C4-2B (cell line): Measurements from ENCODE around the gene PSG6.
"Not testable (repeated sequence)": the region's sequence is repeated elsewhere in the genome, so short reads cannot be mapped to it uniquely, and the experiment has no call there.

Source experiments
- H3K27ac ChIP-seq: fragments of 450-650 bp; 2 replicates; pipeline ENCODE4 v1.5.1; 2017
- ZFX ChIP-seq: fragments of 450-650 bp; IDR thresholded peaks from 2 replicates; pipeline ENCODE4 v1.6.1; 2017
- TF ChIP-seq, protein P1 (sequence below): fragments of 450-650 bp; conservative IDR thresholded peaks from 2 replicates; pipeline ENCODE4 v1.5.1; 2017; ENCODE audit warnings: mild to moderate bottlenecking

Gene PSG6

DNA sequence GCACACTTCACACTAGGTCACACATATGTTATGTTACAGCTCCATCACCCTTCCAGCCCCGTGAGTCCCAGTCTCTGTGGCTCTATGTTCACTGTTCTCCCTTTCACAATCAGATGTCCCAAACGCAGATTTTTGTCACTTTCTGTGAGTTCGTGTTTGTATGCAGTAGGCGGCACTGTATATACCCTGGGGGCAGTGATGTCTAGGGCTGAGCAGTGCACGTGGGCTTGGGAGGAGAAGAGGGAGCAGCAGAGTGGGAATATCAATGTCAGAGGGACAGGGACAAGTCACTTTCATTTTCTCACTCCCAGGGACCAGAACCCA lies 60.2 kb downstream of the PSG6 start:
- TF ChIP-seq ZFX: no peak
- TF ChIP-seq, protein P1, sequence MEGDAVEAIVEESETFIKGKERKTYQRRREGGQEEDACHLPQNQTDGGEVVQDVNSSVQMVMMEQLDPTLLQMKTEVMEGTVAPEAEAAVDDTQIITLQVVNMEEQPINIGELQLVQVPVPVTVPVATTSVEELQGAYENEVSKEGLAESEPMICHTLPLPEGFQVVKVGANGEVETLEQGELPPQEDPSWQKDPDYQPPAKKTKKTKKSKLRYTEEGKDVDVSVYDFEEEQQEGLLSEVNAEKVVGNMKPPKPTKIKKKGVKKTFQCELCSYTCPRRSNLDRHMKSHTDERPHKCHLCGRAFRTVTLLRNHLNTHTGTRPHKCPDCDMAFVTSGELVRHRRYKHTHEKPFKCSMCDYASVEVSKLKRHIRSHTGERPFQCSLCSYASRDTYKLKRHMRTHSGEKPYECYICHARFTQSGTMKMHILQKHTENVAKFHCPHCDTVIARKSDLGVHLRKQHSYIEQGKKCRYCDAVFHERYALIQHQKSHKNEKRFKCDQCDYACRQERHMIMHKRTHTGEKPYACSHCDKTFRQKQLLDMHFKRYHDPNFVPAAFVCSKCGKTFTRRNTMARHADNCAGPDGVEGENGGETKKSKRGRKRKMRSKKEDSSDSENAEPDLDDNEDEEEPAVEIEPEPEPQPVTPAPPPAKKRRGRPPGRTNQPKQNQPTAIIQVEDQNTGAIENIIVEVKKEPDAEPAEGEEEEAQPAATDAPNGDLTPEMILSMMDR: peak; percentile 37

DNA sequence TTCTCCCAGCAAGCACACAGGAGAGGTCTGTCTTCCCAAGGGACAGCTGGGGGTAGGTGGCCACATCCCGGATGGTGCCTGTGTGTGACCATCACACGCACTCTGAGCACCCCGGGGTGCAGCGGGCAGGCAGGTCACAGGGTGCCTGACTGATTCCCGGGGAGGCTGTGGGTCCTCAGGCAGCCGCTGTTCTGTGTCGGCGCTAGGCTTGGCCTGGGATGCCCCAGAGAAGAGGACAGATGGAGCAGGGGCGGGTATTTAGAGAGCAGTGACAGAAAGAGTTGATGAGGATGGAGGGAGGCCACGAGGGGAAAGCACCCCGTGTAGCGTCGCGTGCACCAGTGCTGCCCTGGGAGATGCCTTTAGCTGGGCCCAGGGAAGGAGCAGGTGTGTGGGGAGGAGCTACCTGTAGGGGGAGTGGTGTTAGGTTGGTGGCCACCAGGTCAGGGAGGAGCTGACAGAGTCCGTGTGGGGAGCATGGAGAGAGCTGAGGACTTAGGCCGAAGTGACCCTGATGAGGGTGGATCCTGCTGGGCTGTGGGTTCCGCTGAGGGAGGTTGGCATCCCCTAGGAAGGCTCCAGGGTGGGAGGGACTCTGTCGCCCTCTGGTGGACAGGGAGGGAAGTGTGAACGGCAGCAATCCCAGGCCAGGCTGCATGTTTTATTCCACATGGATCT lies 60.7 kb downstream of the PSG6 start:
- TF ChIP-seq, protein P1: peak; percentile 65

More for the DNA sequence above, 60.2 kb downstream of the PSG6 start:
- no peak overlapping the region for H3K27ac ChIP-seq

DNA sequence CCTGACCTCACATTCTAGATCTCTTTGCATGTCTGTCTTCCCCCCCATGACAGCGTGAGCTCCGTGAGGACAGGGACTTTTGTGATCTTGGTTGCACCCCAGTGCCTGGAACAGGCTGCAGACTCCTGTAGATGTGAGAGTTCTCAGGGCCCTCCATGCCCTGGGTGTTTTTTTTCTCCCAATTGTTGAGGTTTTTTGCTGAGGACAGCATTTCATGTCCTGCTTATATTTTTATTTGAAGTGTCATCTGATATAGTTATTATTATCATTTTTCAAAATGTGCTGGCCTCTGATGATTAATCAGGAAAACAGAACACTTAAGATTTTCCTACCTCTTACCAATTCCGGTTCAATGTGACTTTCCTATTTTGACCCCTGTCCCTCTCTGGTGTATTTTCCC lies 62.9 kb downstream of the PSG6 start:
- not testable (repeated sequence) for H3K27ac ChIP-seq

More for the DNA sequence above, 60.7 kb downstream of the PSG6 start:
- not testable (repeated sequence) for H3K27ac ChIP-seq

DNA sequence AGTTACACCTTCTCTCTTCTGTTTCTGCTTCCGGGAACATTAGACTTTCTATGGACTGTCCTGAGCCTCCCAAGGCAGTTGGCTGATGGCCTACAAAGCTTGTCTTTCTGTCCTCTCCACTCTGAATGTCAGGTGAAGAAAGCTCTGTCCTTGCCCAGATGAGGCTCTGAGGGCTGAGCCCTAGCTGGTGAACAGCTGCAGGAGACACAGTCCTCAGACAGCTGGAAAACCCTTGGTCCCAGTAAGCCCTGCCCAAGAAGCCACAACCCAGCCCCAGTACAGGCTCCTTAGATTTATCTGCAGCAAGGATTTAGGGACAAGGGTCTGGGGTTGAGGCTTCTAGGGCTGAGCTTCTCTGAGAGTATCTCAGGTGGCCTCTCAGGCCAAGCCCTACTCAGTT lies 64.5 kb downstream of the PSG6 start:
- H3K27ac ChIP-seq: not testable (repeated sequence)

DNA sequence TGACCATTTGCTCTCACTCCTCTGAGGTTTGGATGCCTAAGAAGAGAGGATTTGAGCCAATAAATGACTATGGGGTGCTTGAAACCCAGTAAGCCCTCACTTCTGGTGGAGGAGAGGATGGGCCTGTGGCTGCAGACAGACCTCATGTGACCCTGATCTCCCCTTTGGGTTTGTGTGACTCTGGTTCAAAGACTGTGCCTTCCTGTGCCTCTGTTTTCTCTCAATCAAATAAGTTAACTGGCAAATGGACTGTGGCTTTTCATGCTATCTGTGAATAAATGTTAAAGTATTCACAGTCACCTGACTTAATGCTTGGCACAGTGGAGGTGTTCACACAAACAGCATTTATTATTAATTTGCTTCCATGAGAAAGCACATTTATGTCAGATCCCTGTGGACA lies 64.9 kb downstream of the PSG6 start:
- not testable (repeated sequence) for H3K27ac ChIP-seq
